K562 (cell line): ENCODE measurements around the gene MICALL2. TPM values are rescaled to one million over a fixed set of nuclear protein-coding genes. Genes with fewer than 3 reads are reported as not detected.

Source experiments
- ATAC-seq: fragments of 200-7000 bp; cut with Tn5 transposase; 3 replicates; pipeline ENCODE4 v1.9.1; 2020; ENCODE audit warnings: moderate library complexity
- BruUV-seq: library from RNA; stranded (reverse); fragments of 400-500 nt; replicated peaks from 2 replicates; lab custom pipeline; 2021; lab: Mats Ljungman, UMichigan
- CTCF ChIA-PET: fragments of 300-600 bp; formaldehyde crosslinking; extraction: SDS; loops from one replicate; lab custom pipeline; 2021; ENCODE audit warnings: low intra/inter-chr PET ratio; lab: Yijun Ruan, JAX
- POLR2A ChIA-PET: fragments of 300-600, 350-650 bp; sonication (Branson Sonifier 250); formaldehyde crosslinking; extraction: SDS; loops from one replicate; lab custom pipeline; 2021; ENCODE audit warnings: antibody characterized with exemption, inconsistent platforms; lab: Yijun Ruan, JAX
- DNase-seq, 4 experiments: peaks; one replicate each; pipeline versions ENCODE4 v3.0.0 to v3.0.0-alpha.2; 2011 to 2018; ENCODE audit warnings: low spot score in 3 of 4, mixed read lengths in 3 of 4; ENCODE audit errors: extremely low read depth in 1 of 4
- FAIRE-seq: peaks from 2 replicates; lab custom pipeline; 2011; peaks lifted over from hg19 to GRCh38; lab: Jason Lieb, UNC
- H2AFZ ChIP-seq: 2 replicates; pipeline ENCODE4 v1.6.0; 2011; ENCODE audit warnings: low read depth, low read length, control low read depth, inconsistent platforms
- H3K27ac ChIP-seq: fragments of 200-600 bp; 3 replicates; pipeline ENCODE4 v1.8.0; 2011; ENCODE audit warnings: low read depth, mild to moderate bottlenecking, control low read depth, inconsistent platforms, low read length, moderate library complexity, mixed read lengths; ENCODE audit errors: extremely low read depth
- H3K27me3 ChIP-seq, 2 experiments: fragments of 300-600 bp in 1 of 2; 2 replicates in 1 of 2; 3 replicates in 1 of 2; pipeline versions ENCODE4 v1.6.0 to v1.8.0; 2011; ENCODE audit warnings: inconsistent platforms in 2 of 2, low read length in 2 of 2, mild to moderate bottlenecking in 1 of 2, mixed read lengths in 1 of 2, moderate library complexity in 1 of 2; ENCODE audit not compliant: control insufficient read depth in 2 of 2, insufficient read depth in 2 of 2
- H3K36me3 ChIP-seq: fragments of 300-600 bp; 3 replicates; pipeline ENCODE4 v1.8.0; 2011; ENCODE audit warnings: mild to moderate bottlenecking, low read length, inconsistent platforms; ENCODE audit not compliant: control insufficient read depth, insufficient read depth
- H3K4me1 ChIP-seq, 2 experiments: fragments of 200-600 bp in 1 of 2; replicated peaks in 1 of 2; 2 replicates in 1 of 2; 3 replicates in 1 of 2; pipeline versions ENCODE4 v1.5.1 to v1.8.0; 2011; ENCODE audit warnings: inconsistent platforms in 2 of 2, low read length in 2 of 2, mild to moderate bottlenecking in 1 of 2, mixed read lengths in 1 of 2, moderate library complexity in 1 of 2; ENCODE audit not compliant: control insufficient read depth in 2 of 2, insufficient read depth in 2 of 2
- H3K4me2 ChIP-seq: 2 replicates; pipeline ENCODE4 v1.6.1; 2011; ENCODE audit warnings: low read length, control low read depth, inconsistent platforms, mixed read lengths; ENCODE audit not compliant: insufficient read depth
- H3K4me3 ChIP-seq: fragments of 200-600 bp; sonication (generic), shearing (Covaris generic); 2 replicates; pipeline ENCODE4 v1.5.1; 2016; ENCODE audit warnings: control low read depth, inconsistent platforms
- H3K79me2 ChIP-seq: fragments of 200-600 bp; 3 replicates; pipeline ENCODE4 v1.8.0; 2011; ENCODE audit warnings: low read length, inconsistent platforms; ENCODE audit not compliant: control insufficient read depth, insufficient read depth
- H3K9ac ChIP-seq, 2 experiments: 2 replicates each; pipeline versions ENCODE4 v1.6.0 to v1.6.1; 2011; ENCODE audit warnings: low read depth in 2 of 2, low read length in 2 of 2, control low read depth in 1 of 2, inconsistent platforms in 1 of 2, mild to moderate bottlenecking in 1 of 2, mixed read lengths in 1 of 2; ENCODE audit not compliant: insufficient read depth in 1 of 2
- H3K9me1 ChIP-seq: one replicate; pipeline ENCODE4 v1.6.0; 2011; ENCODE audit warnings: inconsistent platforms, mild to moderate bottlenecking, low read length, moderate library complexity; ENCODE audit not compliant: control insufficient read depth, insufficient read depth
- H3K9me3 ChIP-seq: replicated peaks from 2 replicates; pipeline ENCODE4 v1.5.1; 2011; ENCODE audit warnings: low read depth, low read length, inconsistent platforms; ENCODE audit not compliant: control insufficient read depth, insufficient read depth
- H4K20me1 ChIP-seq: replicated peaks from 2 replicates; pipeline ENCODE4 v1.6.1; 2011; ENCODE audit warnings: low read length, inconsistent platforms, mixed read lengths; ENCODE audit not compliant: control insufficient read depth, insufficient read depth
- BACH1 ChIP-seq: fragments of 200-800 bp; sonication (Bioruptor generic); IDR thresholded peaks from 2 replicates; pipeline ENCODE4 v1.6.1; 2016; ENCODE audit warnings: missing genetic modification characterization, missing compliant biosample characterization
- HNRNPH1 ChIP-seq: fragments of 200-400 bp; formaldehyde crosslinking; optimal IDR thresholded peaks from 2 replicates; pipeline ENCODE3; 2017; ENCODE audit warnings: low read depth, mild to moderate bottlenecking, low read length, moderate library complexity
- NR1H2 ChIP-seq: sonication (generic); formaldehyde crosslinking; IDR thresholded peaks from 2 replicates; pipeline ENCODE4 v1.4.0; 2020; ENCODE audit warnings: mild to moderate bottlenecking, missing genetic modification reagents
- NR4A1 ChIP-seq, 2 experiments: fragments of 250-450 bp in 1 of 2; fragments of 450-650 bp in 1 of 2; sonication (Bioruptor Pico) in 1 of 2; IDR thresholded peaks; 2 replicates each; pipeline versions ENCODE4 v1.4.0 to v1.6.1; 2016 to 2020; ENCODE audit warnings: mild to moderate bottlenecking in 2 of 2, missing compliant biosample characterization in 1 of 2, missing genetic modification characterization in 1 of 2, moderate library complexity in 1 of 2
- PCBP1 ChIP-seq: fragments of 200-400 bp; formaldehyde crosslinking; IDR thresholded peaks from 2 replicates; pipeline ENCODE4 v1.6.1; 2018; ENCODE audit warnings: mild to moderate bottlenecking, low read depth, low read length; ENCODE audit not compliant: poor library complexity, severe bottlenecking
- RBFOX2 ChIP-seq: fragments of 200-400 bp; formaldehyde crosslinking; IDR thresholded peaks from 2 replicates; pipeline ENCODE4 v1.6.1; 2017; ENCODE audit warnings: low read depth, mild to moderate bottlenecking, low read length, moderate library complexity
- TAF9B ChIP-seq: fragments of 450-650 bp; IDR thresholded peaks from 2 replicates; pipeline ENCODE4 v1.6.1; 2018; ENCODE audit warnings: mild to moderate bottlenecking; ENCODE audit not compliant: partially characterized antibody
- ZKSCAN8 ChIP-seq: fragments of 200-800 bp; sonication (Bioruptor generic); IDR thresholded peaks from 2 replicates; pipeline ENCODE4 v1.6.1; 2016; ENCODE audit warnings: missing genetic modification characterization, missing compliant biosample characterization
- ZNF263 ChIP-seq: sonication (generic); formaldehyde crosslinking; IDR thresholded peaks from 2 replicates; pipeline ENCODE4 v1.8.0; 2022; ENCODE audit warnings: mild to moderate bottlenecking, missing genetic modification reagents, borderline replicate concordance
- ZNF444 ChIP-seq: fragments of 250-450 bp; sonication (Bioruptor Pico); IDR thresholded peaks from 2 replicates; pipeline ENCODE4 v1.4.0; 2020; ENCODE audit warnings: mild to moderate bottlenecking, moderate library complexity
- ZNF696 ChIP-seq: fragments of 250-450 bp; sonication (Bioruptor Pico); conservative IDR thresholded peaks from 2 replicates; pipeline ENCODE4 v1.4.0; 2020; ENCODE audit warnings: mild to moderate bottlenecking, moderate library complexity
- WGBS: fragments of 100-300 bp; shearing (Covaris generic); methylation state at CpG from one replicate; pipeline ENCODE4 v1.1.6; 2016; ENCODE audit warnings: low coverage, mixed read lengths; ENCODE audit not compliant: insufficient coverage; ENCODE audit errors: missing lambda C conversion rate; 5-methylcytosine and 5-hydroxymethylcytosine counted together
- in situ Hi-C: fragments of 300-500 bp; cut with MboI; formaldehyde crosslinking; loops from 4 replicates; pipeline ENCODE4 v1.15.0; 2018; ENCODE audit warnings: inconsistent platforms, mixed read lengths
- intact Hi-C: fragments of 100-400 bp; cut with micrococcal nuclease; formaldehyde crosslinking; loops from 2 replicates; pipeline ENCODE4 v1.14.2; 2022
- polyA plus RNA-seq, 8 experiments: library from polyadenylated mRNA; depleted of rRNA in 4 of 8; stranded (reverse) in 5 of 8; unstranded in 3 of 8; fragments of >200 nt; fragmentation: Nextera tagmentation in 2 of 8; fragmentation: Illumina TruSeq in 1 of 8; extraction: Ambion mirVana in 2 of 8; extraction: Trizol in 1 of 8; gene quantifications; 2 replicates each; pipeline versions ENCODE4 v1.2.1 to v1.2.3, GENCODE V29; 2011 to 2014; ENCODE audit warnings: inconsistent platforms in 1 of 8, missing spikeins in 1 of 8
- total RNA-seq, 7 experiments: library from RNA; depleted of rRNA in 6 of 7; stranded (reverse); fragments of >200 nt in 6 of 7; fragmentation: Illumina TruSeq in 2 of 7; extraction: Trizol in 2 of 7; gene quantifications; 2 replicates each; pipeline versions ENCODE4 v1.2.1 to v1.2.3, GENCODE V29; 2011 to 2021; ENCODE audit warnings: low replicate concordance in 1 of 7
- TF ChIP-seq, protein P1 (sequence below), 2 experiments: fragments of 450-650 bp; IDR thresholded peaks; 2 replicates each; pipeline ENCODE4 v1.6.1; 2018; ENCODE audit warnings: mild to moderate bottlenecking in 2 of 2, low read depth in 1 of 2; ENCODE audit not compliant: partially characterized antibody in 2 of 2
- TF ChIP-seq, protein P2 (sequence below): fragments of 250-450 bp; sonication (Bioruptor Pico); IDR thresholded peaks from 2 replicates; pipeline ENCODE4 v1.9.0; 2021; ENCODE audit warnings: mild to moderate bottlenecking
- TF ChIP-seq, protein P3 (sequence below): sonication (generic); formaldehyde crosslinking; IDR thresholded peaks from 2 replicates; pipeline ENCODE4 v1.8.1; 2023; ENCODE audit warnings: mild to moderate bottlenecking, missing genetic modification reagents

The MICALL2 gene
- total and polyA plus RNA-seq, 9 of the 15 experiments (the other 6 are each of a cell fraction or from before 2014, with no cell fraction given): 1.8 to 103 (median 17.0) TPM

DNA sequence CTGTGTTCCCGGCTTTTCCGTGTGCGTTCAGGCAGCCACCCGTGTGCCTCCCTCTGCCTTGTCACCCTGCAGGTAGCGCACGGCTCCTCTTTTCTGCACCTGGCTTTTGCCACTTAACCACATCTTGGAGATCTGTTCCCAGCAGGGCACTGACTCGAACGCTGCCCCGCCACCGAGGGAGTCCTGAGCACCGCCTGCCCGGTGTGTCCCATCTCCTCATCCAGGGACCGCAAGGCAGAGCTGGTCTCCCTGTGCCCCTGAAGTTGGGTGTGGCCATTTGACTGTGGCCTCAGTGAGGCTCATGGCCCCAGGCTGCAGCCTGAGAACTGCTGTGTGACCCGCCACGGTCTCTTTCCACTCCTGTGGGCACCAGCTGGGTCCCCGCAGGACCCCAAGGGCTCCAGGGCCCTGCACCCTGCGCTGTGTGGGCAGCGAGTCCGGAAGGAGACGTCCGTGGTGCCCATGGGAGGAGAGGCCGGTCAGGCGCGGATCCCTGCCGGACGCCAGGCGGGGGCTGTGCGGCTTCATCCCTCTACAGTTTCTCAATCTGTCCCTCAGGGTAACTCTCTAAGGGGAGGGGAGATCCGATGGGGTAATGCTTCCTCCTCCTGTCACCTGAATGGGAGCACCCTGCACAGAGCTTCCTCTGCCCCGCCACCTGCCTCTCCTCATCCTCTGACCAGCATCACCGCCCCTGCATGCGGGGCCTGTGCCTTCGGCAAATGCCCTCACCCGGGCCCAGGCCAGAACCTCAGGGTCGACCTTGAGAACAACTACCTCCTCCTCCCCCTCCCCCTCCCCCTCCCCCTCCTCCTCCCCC lies 46.7 kb upstream of the MICALL2 start:
- BruUV-seq: no TSS peak
- H2AFZ ChIP-seq: no peak overlapping the region
- ATAC-seq (no peak), FAIRE-seq (no peak), DNase-seq (peak in 1 of 4 experiments; percentile 38)
- H3K4me1 ChIP-seq: peaks cover 16 to 79% of the 10 kb centered on the region in 2 experiments; a peak in 4 of 5 replicates
- WGBS: 81% methylated on average over 27 of the region's 35 CpGs
- H3K9ac ChIP-seq: peak overlapping the region in 1 of 2 experiments; percentile 30; a peak in 2 of 4 replicates
- H3K4me2 ChIP-seq: no peak overlapping the region
- in situ Hi-C loops: no loop called here
- no peak overlapping the region for H3K27ac ChIP-seq
- H3K79me2 ChIP-seq: peaks cover 28% of the 10 kb centered on the region
- H3K9me1 ChIP-seq: no peaks in the 10 kb centered on the region
- H3K4me3 ChIP-seq: no peak overlapping the region
- peaks cover 21% of the 10 kb centered on the region; the same call in 2 of the 3 replicates for H3K36me3 ChIP-seq
- ChIA-PET POLR2A (interaction anchor here (0.6 kb wide), 1 partner anchor 163 kb away, joined by 3 read pairs; no protein-coding TSS in a partner anchor), CTCF (no interaction called here)
- H3K9me3 ChIP-seq: no peaks in the 10 kb centered on the region
- intact Hi-C loops: loop anchor here (2.0 to 5.0 kb wide), 2 partner anchors 23 to 51 kb away; partner anchors contain the start of gene TMEM184A
- no peaks in the 10 kb centered on the region; the same call in 1 of the 2 replicates for H4K20me1 ChIP-seq
- H3K27me3 ChIP-seq: no peaks in the 10 kb centered on the region
- TF ChIP-seq RBFOX2: 0 out of 2 replicates have a peak, but pooled peaks have one; percentile 17
- TF ChIP-seq NR1H2 (CRISPR knock-in tag): no peak
- TF ChIP-seq, protein P1, sequence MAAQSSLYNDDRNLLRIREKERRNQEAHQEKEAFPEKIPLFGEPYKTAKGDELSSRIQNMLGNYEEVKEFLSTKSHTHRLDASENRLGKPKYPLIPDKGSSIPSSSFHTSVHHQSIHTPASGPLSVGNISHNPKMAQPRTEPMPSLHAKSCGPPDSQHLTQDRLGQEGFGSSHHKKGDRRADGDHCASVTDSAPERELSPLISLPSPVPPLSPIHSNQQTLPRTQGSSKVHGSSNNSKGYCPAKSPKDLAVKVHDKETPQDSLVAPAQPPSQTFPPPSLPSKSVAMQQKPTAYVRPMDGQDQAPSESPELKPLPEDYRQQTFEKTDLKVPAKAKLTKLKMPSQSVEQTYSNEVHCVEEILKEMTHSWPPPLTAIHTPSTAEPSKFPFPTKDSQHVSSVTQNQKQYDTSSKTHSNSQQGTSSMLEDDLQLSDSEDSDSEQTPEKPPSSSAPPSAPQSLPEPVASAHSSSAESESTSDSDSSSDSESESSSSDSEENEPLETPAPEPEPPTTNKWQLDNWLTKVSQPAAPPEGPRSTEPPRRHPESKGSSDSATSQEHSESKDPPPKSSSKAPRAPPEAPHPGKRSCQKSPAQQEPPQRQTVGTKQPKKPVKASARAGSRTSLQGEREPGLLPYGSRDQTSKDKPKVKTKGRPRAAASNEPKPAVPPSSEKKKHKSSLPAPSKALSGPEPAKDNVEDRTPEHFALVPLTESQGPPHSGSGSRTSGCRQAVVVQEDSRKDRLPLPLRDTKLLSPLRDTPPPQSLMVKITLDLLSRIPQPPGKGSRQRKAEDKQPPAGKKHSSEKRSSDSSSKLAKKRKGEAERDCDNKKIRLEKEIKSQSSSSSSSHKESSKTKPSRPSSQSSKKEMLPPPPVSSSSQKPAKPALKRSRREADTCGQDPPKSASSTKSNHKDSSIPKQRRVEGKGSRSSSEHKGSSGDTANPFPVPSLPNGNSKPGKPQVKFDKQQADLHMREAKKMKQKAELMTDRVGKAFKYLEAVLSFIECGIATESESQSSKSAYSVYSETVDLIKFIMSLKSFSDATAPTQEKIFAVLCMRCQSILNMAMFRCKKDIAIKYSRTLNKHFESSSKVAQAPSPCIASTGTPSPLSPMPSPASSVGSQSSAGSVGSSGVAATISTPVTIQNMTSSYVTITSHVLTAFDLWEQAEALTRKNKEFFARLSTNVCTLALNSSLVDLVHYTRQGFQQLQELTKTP (IDR thresholded peaks at IDR 0.05; ENCODE audit: low read depth in 1 of 2, partially characterized antibody in 2 of 2): peak in 1 of 2 experiments; percentile 9
- no peak for TF ChIP-seq ZKSCAN8 (CRISPR knock-in tag)
- peak; percentile 100 for TF ChIP-seq PCBP1
- TF ChIP-seq, protein P2, sequence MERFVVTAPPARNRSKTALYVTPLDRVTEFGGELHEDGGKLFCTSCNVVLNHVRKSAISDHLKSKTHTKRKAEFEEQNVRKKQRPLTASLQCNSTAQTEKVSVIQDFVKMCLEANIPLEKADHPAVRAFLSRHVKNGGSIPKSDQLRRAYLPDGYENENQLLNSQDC (CRISPR knock-in tag): no peak
- TF ChIP-seq BACH1 (tag): no peak
- TF ChIP-seq TAF9B: no peak
- TF ChIP-seq, protein P3, sequence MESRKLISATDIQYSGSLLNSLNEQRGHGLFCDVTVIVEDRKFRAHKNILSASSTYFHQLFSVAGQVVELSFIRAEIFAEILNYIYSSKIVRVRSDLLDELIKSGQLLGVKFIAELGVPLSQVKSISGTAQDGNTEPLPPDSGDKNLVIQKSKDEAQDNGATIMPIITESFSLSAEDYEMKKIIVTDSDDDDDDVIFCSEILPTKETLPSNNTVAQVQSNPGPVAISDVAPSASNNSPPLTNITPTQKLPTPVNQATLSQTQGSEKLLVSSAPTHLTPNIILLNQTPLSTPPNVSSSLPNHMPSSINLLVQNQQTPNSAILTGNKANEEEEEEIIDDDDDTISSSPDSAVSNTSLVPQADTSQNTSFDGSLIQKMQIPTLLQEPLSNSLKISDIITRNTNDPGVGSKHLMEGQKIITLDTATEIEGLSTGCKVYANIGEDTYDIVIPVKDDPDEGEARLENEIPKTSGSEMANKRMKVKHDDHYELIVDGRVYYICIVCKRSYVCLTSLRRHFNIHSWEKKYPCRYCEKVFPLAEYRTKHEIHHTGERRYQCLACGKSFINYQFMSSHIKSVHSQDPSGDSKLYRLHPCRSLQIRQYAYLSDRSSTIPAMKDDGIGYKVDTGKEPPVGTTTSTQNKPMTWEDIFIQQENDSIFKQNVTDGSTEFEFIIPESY (CRISPR knock-in tag): peak; percentile 100
- peak; percentile 84 for TF ChIP-seq ZNF444 (CRISPR knock-in tag)
- no peak for TF ChIP-seq ZNF696 (CRISPR knock-in tag)
- peak; percentile 82; the same call in 1 of the 2 replicates for TF ChIP-seq ZNF263 (CRISPR knock-in tag)
- TF ChIP-seq HNRNPH1: no peak
- no peak for TF ChIP-seq NR4A1 (CRISPR knock-in tag; IDR thresholded peaks at IDR 0.05)
- TF ChIP-seq NR4A1 (tag; IDR thresholded peaks at IDR 0.05): no peak
